NCI-H128 (cell line): Measurements from ENCODE around the gene MEFV.
"Not testable (repeated sequence)": the region's sequence is repeated elsewhere in the genome, so short reads cannot be mapped to it uniquely, and the experiment has no call there.

Source experiments
- DNase-seq: peaks from one replicate; lab custom pipeline; 2025; ENCODE audit not compliant: unreplicated experiment; lab: John Stamatoyannopoulos, UW

MEFV gene

GRCh38 chr16:3223913-3224515 is 32.4 kb downstream of the MEFV start:
- no peak for DNase-seq

GRCh38 chr16:3220839-3221238 is 35.6 kb downstream of the MEFV start:
- no peak for DNase-seq

GRCh38 chr16:3216263-3216640 is 40.2 kb downstream of the MEFV start:
- DNase-seq: no peak

- no peak for DNase-seq
Observed at GRCh38 chr16:3215601-3216262, 40.7 kb downstream of the MEFV start.

- DNase-seq: no peak
Observed at GRCh38 chr16:3214904-3215600, 41.4 kb downstream of the MEFV start.

DNA sequence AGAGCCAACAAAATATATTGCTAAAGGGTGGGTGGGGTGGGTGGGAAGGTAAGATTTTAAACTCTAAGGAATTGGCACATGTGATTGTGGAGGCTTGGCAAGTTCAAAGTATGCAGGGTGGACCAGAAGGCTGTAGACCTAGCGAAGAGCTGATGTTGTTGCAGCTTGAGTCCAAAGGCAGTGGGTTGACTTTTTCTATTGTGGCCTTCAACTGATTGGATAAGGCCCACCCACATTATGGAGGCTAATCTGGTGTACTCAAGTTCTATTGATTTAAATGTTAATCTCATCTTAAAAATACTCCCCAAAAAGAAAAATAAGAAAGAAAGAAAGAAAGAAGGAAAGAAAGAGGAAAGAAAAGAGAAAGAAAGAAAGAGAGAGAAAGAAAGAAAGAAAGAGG is 43.9 kb downstream of the MEFV start:
- DNase-seq: no peak

GRCh38 chr16:3212006-3212405 is 44.4 kb downstream of the MEFV start:
- DNase-seq: no peak

GRCh38 chr16:3207086-3207953 is 49.1 kb downstream of the MEFV start:
- DNase-seq: no peak

- DNase-seq: not testable (repeated sequence)
Observed at GRCh38 chr16:3205939-3206338, 50.5 kb downstream of the MEFV start.

DNA sequence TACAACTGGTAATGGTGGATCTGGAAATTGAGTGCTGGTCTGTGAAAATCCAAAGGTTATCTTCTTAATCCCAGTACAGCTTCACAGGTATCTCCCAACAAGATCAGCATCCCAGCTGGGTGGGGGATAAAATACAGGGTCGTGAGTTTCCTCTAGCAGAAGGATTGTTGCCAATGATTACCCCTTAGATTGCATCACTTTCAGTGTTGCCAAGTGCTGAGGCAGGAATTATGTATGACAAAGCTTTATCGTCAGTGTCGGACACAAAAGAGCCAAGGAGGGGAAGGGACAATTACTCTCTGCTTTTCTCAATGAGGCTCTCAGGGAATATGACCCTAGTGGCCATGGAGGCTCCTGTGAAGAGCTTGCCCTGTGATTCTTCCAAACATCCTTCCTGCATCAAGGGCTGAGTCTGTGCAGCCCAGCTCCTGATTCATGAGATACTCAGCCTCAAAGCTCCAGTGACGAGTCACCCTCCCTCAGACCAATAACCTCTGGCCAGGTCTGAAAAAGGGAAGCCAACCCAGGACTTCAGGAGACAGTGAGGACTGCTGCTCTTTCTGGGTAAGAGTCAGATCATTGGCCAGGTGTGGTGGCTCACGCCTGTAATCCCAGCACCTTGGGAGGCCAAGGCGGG is 53.4 kb downstream of the MEFV start:
- no peak for DNase-seq

- DNase-seq: no peak
Observed at GRCh38 chr16:3198334-3199072, 57.9 kb downstream of the MEFV start.

DNA sequence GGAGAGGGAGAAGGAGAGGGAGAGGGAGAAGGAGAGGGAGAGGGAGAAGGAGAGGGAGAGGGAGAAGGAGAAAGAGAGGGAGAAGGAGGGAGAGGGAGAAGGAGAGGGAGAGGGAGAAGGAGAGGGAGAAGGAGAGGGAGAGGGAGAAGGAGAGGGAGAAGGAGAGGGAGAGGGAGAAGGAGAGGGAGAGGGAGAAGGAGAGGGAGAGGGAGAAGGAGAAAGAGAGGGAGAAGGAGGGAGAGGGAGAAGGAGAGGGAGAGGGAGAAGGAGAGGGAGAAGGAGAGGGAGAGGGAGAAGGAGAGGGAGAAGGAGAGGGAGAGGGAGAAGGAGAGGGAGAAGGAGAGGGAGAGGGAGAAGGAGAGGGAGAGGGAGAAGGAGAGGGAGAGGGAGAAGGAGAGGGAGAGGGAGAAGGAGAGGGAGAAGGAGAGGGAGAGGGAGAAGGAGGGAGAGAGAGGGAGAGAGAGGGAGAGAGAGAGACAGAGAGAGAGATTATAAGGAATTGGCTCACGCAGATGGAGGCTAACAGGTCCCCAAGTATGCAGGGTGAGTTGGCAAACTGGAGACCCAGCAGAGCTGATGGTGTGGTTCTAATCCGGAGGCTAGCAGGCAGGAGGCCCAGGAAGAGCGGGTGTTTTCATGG is 58.6 kb downstream of the MEFV start:
- DNase-seq: not testable (repeated sequence)

- no peak for DNase-seq
Observed at GRCh38 chr16:3195975-3196374, 60.5 kb downstream of the MEFV start.

- DNase-seq: no peak
Observed at GRCh38 chr16:3194792-3195191, 61.6 kb downstream of the MEFV start.

GRCh38 chr16:3193221-3194212 is 62.9 kb downstream of the MEFV start:
- no peak for DNase-seq

DNA sequence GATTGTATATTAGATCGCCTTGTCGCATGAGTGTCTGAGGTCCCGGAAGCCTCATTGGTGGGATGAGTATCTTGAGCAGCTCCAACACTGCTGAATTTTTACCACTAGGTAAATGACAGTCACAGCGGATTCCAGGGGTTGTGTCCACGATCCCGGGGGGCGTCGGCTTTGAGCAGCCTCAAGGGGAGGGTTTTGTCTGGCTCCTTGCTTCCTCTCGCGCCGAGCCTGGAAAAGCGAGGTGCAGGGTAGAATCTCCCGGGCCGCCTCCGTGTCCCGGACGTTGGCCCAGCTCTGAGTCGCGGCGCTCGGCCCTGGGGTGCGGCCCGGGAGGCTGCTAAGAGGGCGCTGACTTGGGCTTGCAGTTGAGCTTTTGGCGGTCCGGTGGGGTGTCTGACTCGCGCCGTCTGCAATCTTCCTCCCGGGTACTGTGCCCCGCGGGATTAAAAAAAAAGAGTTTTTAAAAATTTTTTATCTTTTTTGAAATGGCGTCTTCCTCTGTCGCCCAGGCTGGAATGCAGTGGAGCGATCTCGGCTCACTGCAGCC is 63.9 kb downstream of the MEFV start:
- DNase-seq: no peak
